GM19238 (cell line): ENCODE measurements around the gene TBL1Y.
"Not testable (repeated sequence)": the region's sequence is repeated elsewhere in the genome, so short reads cannot be mapped to it uniquely, and the experiment has no call there.

Experiments
- DNase-seq: peaks from one replicate; pipeline ENCODE4 v3.0.0; 2011; ENCODE audit warnings: low spot score; ENCODE audit not compliant: insufficient read length

Gene TBL1Y

GRCh38 chrY:6910372-6911252 is at the start of gene TBL1Y:
TBL1Y (plus strand) TSS chrY:6910697; CDS start chrY:7025085, 114,388 bp downstream.
- DNase-seq: no peak

- DNase-seq: no peak
Measured at GRCh38 chrY:6894496-6894895, 16.0 kb upstream of the TBL1Y start.

GRCh38 chrY:6895236-6895635 is 15.3 kb upstream of the TBL1Y start:
- no peak for DNase-seq

GRCh38 chrY:6902116-6902515 is 8.4 kb upstream of the TBL1Y start:
- DNase-seq: not testable (repeated sequence)

GRCh38 chrY:6907591-6907990 is 2.9 kb upstream of the TBL1Y start:
- no peak for DNase-seq

- DNase-seq: not testable (repeated sequence)
Measured at GRCh38 chrY:6908021-6908420, 2.5 kb upstream of the TBL1Y start.

GRCh38 chrY:6909118-6909521 is 1.4 kb upstream of the TBL1Y start:
- DNase-seq: no peak

- no peak for DNase-seq
Measured at GRCh38 chrY:6909856-6910255, 641 bp upstream of the TBL1Y start.

- DNase-seq: no peak
Measured at GRCh38 chrY:6911253-6911881, 870 bp downstream of the TBL1Y start, which contains the start of gene AMELY. AMELY (minus strand) TSS chrY:6911752; CDS start chrY:6872608, 39,144 bp downstream.

GRCh38 chrY:6913362-6913761 is 2.9 kb downstream of the TBL1Y start:
- no peak for DNase-seq

GRCh38 chrY:6921061-6921460 is 10.6 kb downstream of the TBL1Y start:
- no peak for DNase-seq

GRCh38 chrY:6928265-6928664 is 17.8 kb downstream of the TBL1Y start:
- no peak for DNase-seq

- no peak for DNase-seq
Measured at GRCh38 chrY:6929237-6929636, 18.7 kb downstream of the TBL1Y start.

GRCh38 chrY:6931779-6932396 is 21.4 kb downstream of the TBL1Y start:
- DNase-seq: no peak

GRCh38 chrY:6935497-6935896 is 25.0 kb downstream of the TBL1Y start:
- DNase-seq: no peak

- no peak for DNase-seq
Measured at GRCh38 chrY:6947695-6948094, 37.2 kb downstream of the TBL1Y start.

- DNase-seq: no peak
Measured at GRCh38 chrY:6948378-6948777, 37.9 kb downstream of the TBL1Y start.

GRCh38 chrY:6949947-6950346 is 39.5 kb downstream of the TBL1Y start:
- DNase-seq: no peak

GRCh38 chrY:6964732-6965131 is 54.2 kb downstream of the TBL1Y start:
- DNase-seq: no peak

- no peak for DNase-seq
Measured at GRCh38 chrY:6966521-6966920, 56.0 kb downstream of the TBL1Y start.

- no peak for DNase-seq
Measured at GRCh38 chrY:6967736-6968135, 57.2 kb downstream of the TBL1Y start.

- no peak for DNase-seq
Measured at GRCh38 chrY:6968191-6968590, 57.7 kb downstream of the TBL1Y start.
